SU-DHL-6 (cell line): ENCODE data around the gene CNTFR.

Experiments used
- H2AFZ ChIP-seq: fragments of 200-600 bp; sonication (generic); 2 replicates; pipeline ENCODE4 v1.6.1; 2014; ENCODE audit warnings: low read depth, mild to moderate bottlenecking, moderate library complexity, mixed read lengths, antibody characterized with exemption, low read length; ENCODE audit not compliant: severe bottlenecking
- H3F3A ChIP-seq: fragments of 200-600 bp; shearing (Covaris generic); 2 replicates; pipeline ENCODE4 v1.6.0; 2016; ENCODE audit warnings: antibody characterized with exemption, mild to moderate bottlenecking; ENCODE audit not compliant: insufficient read depth
- H3K27ac ChIP-seq: fragments of 200-600 bp; sonication (generic); 2 replicates; pipeline ENCODE4 v1.5.1; 2016; ENCODE audit warnings: low read depth, mild to moderate bottlenecking, low read length, moderate library complexity, mixed read lengths
- H3K27me3 ChIP-seq: fragments of 200-600 bp; sonication (generic), shearing (Covaris generic); 2 replicates; pipeline ENCODE4 v1.6.0; 2014; ENCODE audit warnings: mild to moderate bottlenecking, low read length
- H3K36me3 ChIP-seq: fragments of 200-600 bp; sonication (generic); 2 replicates; pipeline ENCODE4 v1.6.1; 2014; ENCODE audit warnings: mild to moderate bottlenecking, low read length, mixed read lengths
- H3K4me2 ChIP-seq: fragments of 300-600, 200-600 bp; shearing (Covaris generic), sonication (generic); 2 replicates; pipeline ENCODE4 v1.6.0; 2014; ENCODE audit warnings: low read length, low read depth, mild to moderate bottlenecking; ENCODE audit not compliant: poor library complexity, severe bottlenecking
- H3K4me3 ChIP-seq: fragments of 200-600 bp; sonication (generic); 2 replicates; pipeline ENCODE4 v1.5.1; 2014; ENCODE audit warnings: antibody characterized with exemption, low read length, mild to moderate bottlenecking, mixed read lengths; ENCODE audit not compliant: insufficient read depth, poor library complexity, severe bottlenecking
- H3K79me2 ChIP-seq: fragments of 200-600 bp; sonication (generic); 2 replicates; pipeline ENCODE4 v1.6.1; 2014; ENCODE audit warnings: mild to moderate bottlenecking, low read length, moderate library complexity; ENCODE audit not compliant: insufficient read depth
- H3K9ac ChIP-seq: fragments of 200-600 bp; sonication (generic); 2 replicates; pipeline ENCODE4 v1.7.0; 2014; ENCODE audit warnings: mild to moderate bottlenecking, low read length
- H3K9me2 ChIP-seq: fragments of 200-600 bp; sonication (generic); replicated peaks from 2 replicates; pipeline ENCODE4 v1.6.1; 2014; ENCODE audit warnings: low read length; ENCODE audit not compliant: insufficient read depth
- H3K9me3 ChIP-seq: fragments of 200-600 bp; sonication (generic); 2 replicates; pipeline ENCODE4 v1.6.1; 2014; ENCODE audit warnings: low read length, mixed read lengths; ENCODE audit not compliant: insufficient read depth
- H4K20me1 ChIP-seq: fragments of 200-600 bp; sonication (generic); 2 replicates; pipeline ENCODE4 v1.6.1; 2014; ENCODE audit warnings: low read depth, mild to moderate bottlenecking, antibody characterized with exemption, low read length, moderate library complexity, mixed read lengths
- EZH2phosphoT487 ChIP-seq: fragments of 200-600 bp; sonication (generic), shearing (Covaris generic); conservative IDR thresholded peaks from 2 replicates; pipeline ENCODE4 v1.6.1; 2018; ENCODE audit warnings: mild to moderate bottlenecking, antibody characterized with exemption, low read length, moderate library complexity, mixed read lengths
- TF ChIP-seq, protein P1 (sequence below): fragments of 200-600 bp; sonication (generic); IDR thresholded peaks from one replicate; pipeline ENCODE4 v1.5.1; 2017; ENCODE audit warnings: antibody characterized with exemption, mild to moderate bottlenecking, low read length, moderate library complexity; ENCODE audit not compliant: insufficient read depth, poor library complexity, severe bottlenecking

The CNTFR gene

DNA sequence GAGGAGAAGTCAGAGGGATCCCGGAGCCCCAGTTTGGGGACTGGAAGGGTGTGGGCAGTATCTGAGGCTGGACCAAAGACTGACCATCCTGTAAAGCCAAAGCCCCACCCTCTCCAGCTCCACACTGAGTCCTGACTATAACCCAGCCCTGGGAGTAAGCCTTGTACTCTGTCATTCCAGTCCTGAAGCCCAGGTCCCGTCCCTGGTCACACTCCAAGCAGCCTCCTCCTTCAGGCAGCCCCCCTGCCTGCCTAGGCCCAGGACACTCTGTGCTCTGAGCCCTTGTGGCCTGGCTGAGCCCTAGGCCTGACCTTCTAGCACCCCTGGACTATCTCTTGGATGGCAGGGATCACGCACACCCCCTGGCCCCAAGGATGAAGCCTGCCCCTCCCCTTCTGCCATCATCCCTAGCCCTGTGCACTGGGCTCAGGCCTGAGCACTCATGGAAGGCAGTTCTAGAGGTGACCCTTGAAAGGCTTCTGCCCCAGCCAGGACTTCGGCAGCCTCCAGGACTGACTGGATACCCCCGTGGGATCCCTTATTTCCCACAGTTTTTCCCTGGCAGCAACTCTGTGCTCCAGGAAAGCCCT is 38.7 kb downstream of the CNTFR start:
- Histone ChIP-seq H4K20me1 (no peaks in the 10 kb centered on the region), H2AFZ (no peak overlapping the region), H3K79me2 (no peaks in the 10 kb centered on the region), H3K27me3 (no peaks in the 10 kb centered on the region), H3K9me3 (no peaks in the 10 kb centered on the region), H3K9ac (no peak overlapping the region), H3K36me3 (no peaks in the 10 kb centered on the region), H3K27ac (no peak overlapping the region), H3K4me2 (no peak overlapping the region), H3F3A (no peaks in the 10 kb centered on the region), H3K9me2 (no peaks in the 10 kb centered on the region), H3K4me3 (no peak overlapping the region)
- TF ChIP-seq, protein P1, sequence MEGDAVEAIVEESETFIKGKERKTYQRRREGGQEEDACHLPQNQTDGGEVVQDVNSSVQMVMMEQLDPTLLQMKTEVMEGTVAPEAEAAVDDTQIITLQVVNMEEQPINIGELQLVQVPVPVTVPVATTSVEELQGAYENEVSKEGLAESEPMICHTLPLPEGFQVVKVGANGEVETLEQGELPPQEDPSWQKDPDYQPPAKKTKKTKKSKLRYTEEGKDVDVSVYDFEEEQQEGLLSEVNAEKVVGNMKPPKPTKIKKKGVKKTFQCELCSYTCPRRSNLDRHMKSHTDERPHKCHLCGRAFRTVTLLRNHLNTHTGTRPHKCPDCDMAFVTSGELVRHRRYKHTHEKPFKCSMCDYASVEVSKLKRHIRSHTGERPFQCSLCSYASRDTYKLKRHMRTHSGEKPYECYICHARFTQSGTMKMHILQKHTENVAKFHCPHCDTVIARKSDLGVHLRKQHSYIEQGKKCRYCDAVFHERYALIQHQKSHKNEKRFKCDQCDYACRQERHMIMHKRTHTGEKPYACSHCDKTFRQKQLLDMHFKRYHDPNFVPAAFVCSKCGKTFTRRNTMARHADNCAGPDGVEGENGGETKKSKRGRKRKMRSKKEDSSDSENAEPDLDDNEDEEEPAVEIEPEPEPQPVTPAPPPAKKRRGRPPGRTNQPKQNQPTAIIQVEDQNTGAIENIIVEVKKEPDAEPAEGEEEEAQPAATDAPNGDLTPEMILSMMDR, result no peak
- TF ChIP-seq EZH2phosphoT487, result no peak

DNA sequence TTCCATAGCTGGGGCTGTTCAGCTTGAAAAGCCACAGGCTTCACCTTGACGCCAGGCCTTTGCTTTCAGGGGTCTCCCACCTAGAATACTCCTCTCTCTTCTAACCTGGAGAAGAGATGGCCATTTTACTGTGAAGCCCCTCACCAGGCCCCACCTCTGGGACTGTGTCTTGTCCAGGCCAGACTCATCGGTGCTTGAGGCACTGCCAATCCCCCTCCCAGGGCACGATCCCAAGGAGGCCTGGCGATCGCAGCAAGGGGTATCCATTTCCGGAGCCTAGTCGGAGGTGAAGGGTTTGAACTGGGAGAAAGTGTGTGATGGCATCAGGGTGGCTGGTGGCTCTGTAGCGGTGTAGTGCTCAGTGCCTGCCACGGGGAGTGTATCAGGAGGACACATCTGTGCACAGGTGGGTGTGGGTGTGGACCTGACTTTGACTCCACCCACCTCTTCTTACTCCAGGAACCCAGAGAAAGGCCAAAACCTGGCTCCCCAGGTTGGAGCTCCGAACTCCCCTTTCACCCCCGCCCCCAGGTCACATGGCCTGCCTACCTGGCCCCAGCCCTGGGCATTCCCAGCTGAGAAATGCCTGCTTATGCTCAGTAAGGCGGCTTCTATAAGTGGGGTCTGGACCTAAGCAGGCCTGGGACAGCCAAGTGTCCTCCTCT is 39.4 kb downstream of the CNTFR start:
- Histone ChIP-seq H3K4me2 (no peak overlapping the region), H2AFZ (no peak overlapping the region), H3K27ac (no peak overlapping the region), H3K4me3 (no peak overlapping the region), H3K9me2 (no peaks in the 10 kb centered on the region), H3K27me3 (no peaks in the 10 kb centered on the region), H3K79me2 (no peaks in the 10 kb centered on the region), H3F3A (no peaks in the 10 kb centered on the region), H3K9me3 (no peaks in the 10 kb centered on the region), H4K20me1 (no peaks in the 10 kb centered on the region), H3K36me3 (no peaks in the 10 kb centered on the region), H3K9ac (no peak overlapping the region)
- TF ChIP-seq EZH2phosphoT487, result no peak
- TF ChIP-seq, protein P1, result no peak

DNA sequence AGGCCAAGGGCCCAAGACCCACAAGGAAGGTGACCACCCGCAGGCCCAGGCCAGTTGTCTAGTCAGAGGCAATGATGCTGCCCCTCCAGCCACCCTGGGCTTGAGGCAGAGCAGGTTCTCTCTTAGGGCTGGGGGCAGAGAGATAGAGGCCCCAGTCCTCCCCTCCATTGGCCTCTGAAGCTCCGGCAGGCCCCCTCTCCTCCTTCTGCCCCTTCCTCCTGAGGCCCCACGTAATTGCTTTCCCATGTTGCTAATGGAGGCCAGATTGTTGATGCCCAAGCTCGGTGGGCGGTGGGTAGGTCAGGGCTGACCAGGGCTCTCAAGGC is 40.2 kb downstream of the CNTFR start:
- Histone ChIP-seq H3K36me3 (no peaks in the 10 kb centered on the region), H4K20me1 (no peaks in the 10 kb centered on the region), H3K9me2 (no peaks in the 10 kb centered on the region), H3K9me3 (no peaks in the 10 kb centered on the region), H3K27me3 (no peaks in the 10 kb centered on the region), H3K9ac (no peak overlapping the region), H3F3A (no peaks in the 10 kb centered on the region), H3K79me2 (no peaks in the 10 kb centered on the region), H3K4me3 (no peak overlapping the region), H3K27ac (no peak overlapping the region), H3K4me2 (no peak overlapping the region), H2AFZ (no peak overlapping the region)
- TF ChIP-seq, protein P1, result no peak
- no peak for TF ChIP-seq EZH2phosphoT487
